Measurements from ENCODE around the gene COA5.

DNA sequence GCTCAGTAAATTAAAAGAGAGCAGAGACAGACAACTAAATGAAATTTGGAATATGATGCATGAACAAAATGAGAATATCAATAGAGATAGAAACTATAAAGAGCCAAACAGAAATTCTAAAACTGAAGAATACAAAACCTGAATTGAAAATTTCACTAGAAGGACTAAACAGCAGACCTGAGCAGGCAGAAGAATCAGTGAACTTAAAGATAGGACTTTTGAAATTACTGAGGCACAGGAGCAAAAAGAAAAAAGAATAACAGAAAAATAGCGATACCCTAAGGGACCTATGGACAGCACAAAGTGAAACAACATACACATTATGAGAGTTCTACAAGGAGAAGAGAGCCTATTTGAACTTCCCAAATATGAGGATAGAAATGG is 41.7 kb upstream of the COA5 start:
- TF ChIP-seq GATA3 (IDR thresholded peaks at IDR 0.05; ENCODE audit: low read depth, low read length) (no peak), GATA2 (IDR thresholded peaks at IDR 0.05; ENCODE audit: low read depth, low read length) (no peak)
